ENCODE measurements around the gene MRPS27. TPM values are rescaled to one million over a fixed set of nuclear protein-coding genes. Genes with fewer than 3 reads are reported as not detected.

The MRPS27 gene
- total RNA-seq, 2 donors from 2014 or later = 40.1 to 59.0 TPM

- H3K4me1 ChIP-seq = peaks cover 0 to 31% of the 10 kb centered on the region in 2 donors
- peak overlapping the region; percentile 32 to 83 for H3K27ac ChIP-seq
- DNase-seq (ENCODE audit: low spot score) = no peak
- H3K36me3 ChIP-seq = peaks cover 50% of the 10 kb centered on the region
- no peaks in the 10 kb centered on the region for H3K9me3 ChIP-seq
- no peaks in the 10 kb centered on the region for H3K27me3 ChIP-seq
- no peak for TF ChIP-seq CTCF (IDR thresholded peaks at IDR 0.05)
- H3K4me3 ChIP-seq = no peak overlapping the region
These were observed 95.0 kb downstream of the MRPS27 start for GRCh38 chr5:72224946-72225463.

GRCh38 chr5:72223371-72223770, 96.7 kb downstream of the MRPS27 start:
- TF ChIP-seq CTCF (IDR thresholded peaks at IDR 0.05) = no peak
- no peak for DNase-seq (ENCODE audit: low spot score)
- Histone ChIP-seq H3K27me3 (no peaks in the 10 kb centered on the region), H3K4me3 (no peak overlapping the region), H3K9me3 (no peaks in the 10 kb centered on the region), H3K36me3 (peaks cover 54% of the 10 kb centered on the region), H3K27ac (no peak overlapping the region), H3K4me1 (peaks cover 0 to 17% of the 10 kb centered on the region in 2 donors)

GRCh38 chr5:72222521-72222920, 97.5 kb downstream of the MRPS27 start:
- Histone ChIP-seq H3K36me3 (peaks cover 61% of the 10 kb centered on the region), H3K4me1 (peaks cover 0 to 15% of the 10 kb centered on the region in 2 donors), H3K27ac (no peak overlapping the region), H3K9me3 (no peaks in the 10 kb centered on the region), H3K4me3 (no peak overlapping the region), H3K27me3 (no peaks in the 10 kb centered on the region)
- no peak for DNase-seq (ENCODE audit: low spot score)
- no peak for TF ChIP-seq CTCF (IDR thresholded peaks at IDR 0.05)

GRCh38 chr5:72221541-72221940, 98.5 kb downstream of the MRPS27 start:
- no peak overlapping the region for H3K4me3 ChIP-seq
- H3K27me3 ChIP-seq = no peaks in the 10 kb centered on the region
- no peak for DNase-seq (ENCODE audit: low spot score)
- H3K4me1 ChIP-seq = peaks cover 0 to 12% of the 10 kb centered on the region in 2 donors
- peaks cover 57% of the 10 kb centered on the region for H3K36me3 ChIP-seq
- H3K9me3 ChIP-seq = no peaks in the 10 kb centered on the region
- TF ChIP-seq CTCF (IDR thresholded peaks at IDR 0.05) = no peak
- H3K27ac ChIP-seq = no peak overlapping the region

DNA sequence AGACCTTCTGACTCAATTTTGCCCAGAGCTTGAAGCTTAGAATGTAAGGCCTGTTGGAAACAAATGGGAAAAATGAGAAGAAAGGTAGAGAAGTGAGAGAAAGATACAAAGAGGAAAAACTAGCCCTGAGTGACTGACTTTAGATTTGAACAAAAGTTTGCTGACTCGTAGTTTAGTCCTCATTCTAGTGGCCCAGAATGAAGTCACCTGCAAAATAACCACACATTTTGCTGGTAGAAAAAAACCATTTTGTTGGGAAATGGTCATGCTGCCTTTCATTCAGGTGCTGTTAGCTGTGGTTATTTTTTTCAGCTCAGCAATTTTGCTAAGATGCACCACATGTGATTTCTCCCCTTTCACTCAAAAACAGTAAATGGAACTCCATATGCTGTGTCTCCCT, 98.9 kb downstream of the MRPS27 start:
- no peak for TF ChIP-seq CTCF (IDR thresholded peaks at IDR 0.05)
- no peak for DNase-seq (ENCODE audit: low spot score)
- peaks cover 54% of the 10 kb centered on the region for H3K36me3 ChIP-seq

GRCh38 chr5:72216756-72217155, 103.3 kb downstream of the MRPS27 start:
- peaks cover 22% of the 10 kb centered on the region for H3K36me3 ChIP-seq
- no peaks in the 10 kb centered on the region for H3K4me1 ChIP-seq
- TF ChIP-seq CTCF (IDR thresholded peaks at IDR 0.05) = no peak
- no peaks in the 10 kb centered on the region for H3K27me3 ChIP-seq
- no peaks in the 10 kb centered on the region for H3K9me3 ChIP-seq
- no peak for DNase-seq (ENCODE audit: low spot score)
- no peak overlapping the region for H3K27ac ChIP-seq
- no peak overlapping the region for H3K4me3 ChIP-seq

More for the DNA sequence above, 98.9 kb downstream of the MRPS27 start:
- H3K27me3 ChIP-seq = no peaks in the 10 kb centered on the region
- no peak overlapping the region for H3K4me3 ChIP-seq
- H3K27ac ChIP-seq = no peak overlapping the region
- H3K9me3 ChIP-seq = no peaks in the 10 kb centered on the region
- peaks cover 0 to 12% of the 10 kb centered on the region in 2 donors for H3K4me1 ChIP-seq

All from right atrium auricular region (tissue), 2 donors.